Smooth muscle cell of the brain vasculature (primary cell): ENCODE results near the gene MMGT1.
"Not testable (repeated sequence)": the region's sequence is repeated elsewhere in the genome, so short reads cannot be mapped to it uniquely, and the experiment has no call there.

ENCODE experiments used
- DNase-seq: peaks from one replicate; pipeline ENCODE4 v3.0.0-alpha.2; 2012; ENCODE audit warnings: low read depth, low spot score

The MMGT1 gene

GRCh38 chrX:135927897-135928296 lies 45.9 kb downstream of the MMGT1 start:
- DNase-seq: no peak

GRCh38 chrX:135923353-135923752 lies 50.4 kb downstream of the MMGT1 start:
- no peak for DNase-seq

GRCh38 chrX:135920516-135920915 lies 53.3 kb downstream of the MMGT1 start:
- DNase-seq: not testable (repeated sequence)

- DNase-seq: no peak
Measured at GRCh38 chrX:135914404-135914803, 59.4 kb downstream of the MMGT1 start.
